Measurements from ENCODE around the gene GDPD5. TPM values are rescaled to one million over a fixed set of nuclear protein-coding genes. Genes with fewer than 3 reads are reported as not detected.

Gene GDPD5
- total and polyA plus RNA-seq, 2 donors (not counting 1 experiment from before 2014, with no cell fraction given): 2.5 to 3.1 TPM

DNA sequence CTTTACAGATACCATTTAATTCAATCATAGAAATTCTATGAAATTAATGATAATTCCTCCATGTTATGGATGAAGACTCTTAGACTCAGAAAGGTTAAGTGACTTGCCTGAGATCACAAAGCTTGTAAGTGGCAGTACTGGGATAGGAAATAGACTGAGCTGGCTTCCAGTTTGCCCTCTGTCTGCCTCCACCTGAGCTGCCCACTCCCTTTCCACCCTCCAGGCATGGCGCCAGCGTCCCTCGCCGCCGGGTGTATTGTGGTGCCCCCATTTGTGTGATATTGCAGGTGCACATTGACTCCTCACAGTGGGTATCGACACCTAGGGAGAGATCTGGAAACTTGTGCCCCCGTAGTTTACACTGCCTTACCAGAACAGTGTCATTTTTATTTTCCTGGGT is 135.8 kb downstream of the GDPD5 start:
- TF ChIP-seq EZH2 (IDR thresholded peaks at IDR 0.05; ENCODE audit: low read length, missing control alignments): no peak
- TF ChIP-seq, protein P1, sequence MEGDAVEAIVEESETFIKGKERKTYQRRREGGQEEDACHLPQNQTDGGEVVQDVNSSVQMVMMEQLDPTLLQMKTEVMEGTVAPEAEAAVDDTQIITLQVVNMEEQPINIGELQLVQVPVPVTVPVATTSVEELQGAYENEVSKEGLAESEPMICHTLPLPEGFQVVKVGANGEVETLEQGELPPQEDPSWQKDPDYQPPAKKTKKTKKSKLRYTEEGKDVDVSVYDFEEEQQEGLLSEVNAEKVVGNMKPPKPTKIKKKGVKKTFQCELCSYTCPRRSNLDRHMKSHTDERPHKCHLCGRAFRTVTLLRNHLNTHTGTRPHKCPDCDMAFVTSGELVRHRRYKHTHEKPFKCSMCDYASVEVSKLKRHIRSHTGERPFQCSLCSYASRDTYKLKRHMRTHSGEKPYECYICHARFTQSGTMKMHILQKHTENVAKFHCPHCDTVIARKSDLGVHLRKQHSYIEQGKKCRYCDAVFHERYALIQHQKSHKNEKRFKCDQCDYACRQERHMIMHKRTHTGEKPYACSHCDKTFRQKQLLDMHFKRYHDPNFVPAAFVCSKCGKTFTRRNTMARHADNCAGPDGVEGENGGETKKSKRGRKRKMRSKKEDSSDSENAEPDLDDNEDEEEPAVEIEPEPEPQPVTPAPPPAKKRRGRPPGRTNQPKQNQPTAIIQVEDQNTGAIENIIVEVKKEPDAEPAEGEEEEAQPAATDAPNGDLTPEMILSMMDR (conservative IDR thresholded peaks at IDR 0.05 in 1 of 2, IDR thresholded peaks at IDR 0.05 in 1 of 2; ENCODE audit: low read depth in 1 of 2, low read length in 2 of 2): no peak
- H3K4me1 ChIP-seq (ENCODE audit: control insufficient read depth, extremely low read depth, insufficient read depth, low read length): peaks cover 2% of the 10 kb centered on the region
- no peaks in the 10 kb centered on the region for H3K9me3 ChIP-seq (ENCODE audit: control insufficient read depth, insufficient read depth, low read depth, low read length)
- H3K4me2 ChIP-seq (ENCODE audit: extremely low read depth, insufficient read depth, low read length): no peak overlapping the region
- H3K27me3 ChIP-seq (ENCODE audit: control insufficient read depth, insufficient read depth, low read length): no peaks in the 10 kb centered on the region
- H3K9ac ChIP-seq (ENCODE audit: insufficient read depth, low read length): no peak overlapping the region
- no peak overlapping the region for H3K27ac ChIP-seq (ENCODE audit: insufficient read depth, low read length)
- no peak overlapping the region for H2AFZ ChIP-seq (ENCODE audit: low read length)
- H4K20me1 ChIP-seq (ENCODE audit: control insufficient read depth, extremely low read depth, insufficient read depth, low read length): no peaks in the 10 kb centered on the region
- H3K79me2 ChIP-seq (ENCODE audit: control insufficient read depth, insufficient read depth, low read length): no peaks in the 10 kb centered on the region
- H3K36me3 ChIP-seq (ENCODE audit: control insufficient read depth, insufficient read depth, low read length): no peaks in the 10 kb centered on the region
- DNase-seq (ENCODE audit: low read depth in 2 of 2): no peak
- no peak overlapping the region for H3K4me3 ChIP-seq (replicated peaks in 1 of 4; ENCODE audit: control extremely low read depth in 1 of 4, insufficient read depth in 1 of 4, low read depth in 3 of 4, low read length in 4 of 4)

GRCh38 chr11:75389276-75389605 is 136.5 kb downstream of the GDPD5 start:
- no peaks in the 10 kb centered on the region for H4K20me1 ChIP-seq (ENCODE audit: control insufficient read depth, extremely low read depth, insufficient read depth, low read length)
- no peaks in the 10 kb centered on the region for H3K79me2 ChIP-seq (ENCODE audit: control insufficient read depth, insufficient read depth, low read length)
- no peak overlapping the region for H3K27ac ChIP-seq (ENCODE audit: insufficient read depth, low read length)
- H3K27me3 ChIP-seq (ENCODE audit: control insufficient read depth, insufficient read depth, low read length): no peaks in the 10 kb centered on the region
- DNase-seq (ENCODE audit: low read depth in 2 of 2): peak; percentile 34 to 37
- H3K9ac ChIP-seq (ENCODE audit: insufficient read depth, low read length): no peak overlapping the region
- TF ChIP-seq EZH2 (IDR thresholded peaks at IDR 0.05; ENCODE audit: low read length, missing control alignments): no peak
- TF ChIP-seq, protein P1 (conservative IDR thresholded peaks at IDR 0.05 in 1 of 2, IDR thresholded peaks at IDR 0.05 in 1 of 2; ENCODE audit: low read depth in 1 of 2, low read length in 2 of 2): no peak
- no peak overlapping the region for H3K4me3 ChIP-seq (replicated peaks in 1 of 4; ENCODE audit: control extremely low read depth in 1 of 4, insufficient read depth in 1 of 4, low read depth in 3 of 4, low read length in 4 of 4)
- H3K9me3 ChIP-seq (ENCODE audit: control insufficient read depth, insufficient read depth, low read depth, low read length): no peaks in the 10 kb centered on the region
- no peaks in the 10 kb centered on the region for H3K36me3 ChIP-seq (ENCODE audit: control insufficient read depth, insufficient read depth, low read length)
- peaks cover 2% of the 10 kb centered on the region for H3K4me1 ChIP-seq (ENCODE audit: control insufficient read depth, extremely low read depth, insufficient read depth, low read length)
- H3K4me2 ChIP-seq (ENCODE audit: extremely low read depth, insufficient read depth, low read length): no peak overlapping the region
- no peak overlapping the region for H2AFZ ChIP-seq (ENCODE audit: low read length)

- peak overlapping the region; percentile 3 for H3K4me2 ChIP-seq (ENCODE audit: extremely low read depth, insufficient read depth, low read length)
- peaks cover 2% of the 10 kb centered on the region for H3K4me1 ChIP-seq (ENCODE audit: control insufficient read depth, extremely low read depth, insufficient read depth, low read length)
- no peak overlapping the region for H2AFZ ChIP-seq (ENCODE audit: low read length)
- no peak overlapping the region for H3K9ac ChIP-seq (ENCODE audit: insufficient read depth, low read length)
- no peaks in the 10 kb centered on the region for H3K9me3 ChIP-seq (ENCODE audit: control insufficient read depth, insufficient read depth, low read depth, low read length)
- no peak for TF ChIP-seq EZH2 (IDR thresholded peaks at IDR 0.05; ENCODE audit: low read length, missing control alignments)
- TF ChIP-seq, protein P1 (conservative IDR thresholded peaks at IDR 0.05 in 1 of 2, IDR thresholded peaks at IDR 0.05 in 1 of 2; ENCODE audit: low read depth in 1 of 2, low read length in 2 of 2): peak; percentile 76 to 79
- DNase-seq (ENCODE audit: low read depth in 2 of 2): peak; percentile 61 to 86
- H3K79me2 ChIP-seq (ENCODE audit: control insufficient read depth, insufficient read depth, low read length): no peaks in the 10 kb centered on the region
- no peaks in the 10 kb centered on the region for H3K36me3 ChIP-seq (ENCODE audit: control insufficient read depth, insufficient read depth, low read length)
- no peak overlapping the region for H3K4me3 ChIP-seq (replicated peaks in 1 of 4; ENCODE audit: control extremely low read depth in 1 of 4, insufficient read depth in 1 of 4, low read depth in 3 of 4, low read length in 4 of 4)
- H4K20me1 ChIP-seq (ENCODE audit: control insufficient read depth, extremely low read depth, insufficient read depth, low read length): no peaks in the 10 kb centered on the region
- H3K27ac ChIP-seq (ENCODE audit: insufficient read depth, low read length): no peak overlapping the region
- H3K27me3 ChIP-seq (ENCODE audit: control insufficient read depth, insufficient read depth, low read length): no peaks in the 10 kb centered on the region
These were observed 137.1 kb downstream of the GDPD5 start for GRCh38 chr11:75388386-75389275.

Data from fibroblast of lung (primary cell).